HUES64 (cell line): ENCODE measurements around the gene NHERF1. TPM values are rescaled to one million over a fixed set of nuclear protein-coding genes. Genes with fewer than 3 reads are reported as not detected.

ENCODE experiments used
- H3K27ac ChIP-seq: 2 replicates; pipeline ENCODE4 v1.7.0; 2013; ENCODE audit warnings: low read depth, low read length, inconsistent platforms
- H3K27me3 ChIP-seq: 2 replicates; pipeline ENCODE4 v1.6.1; 2013; ENCODE audit warnings: mild to moderate bottlenecking, low read length; ENCODE audit not compliant: insufficient read depth
- H3K36me3 ChIP-seq: 2 replicates; pipeline ENCODE4 v1.6.1; 2013; ENCODE audit warnings: mild to moderate bottlenecking, low read length; ENCODE audit not compliant: insufficient read depth
- H3K4me1 ChIP-seq: 2 replicates; pipeline ENCODE4 v1.6.1; 2013; ENCODE audit warnings: mild to moderate bottlenecking, low read length, moderate library complexity; ENCODE audit not compliant: insufficient read depth
- H3K4me3 ChIP-seq: 2 replicates; pipeline ENCODE4 v1.5.1; 2013; ENCODE audit warnings: mild to moderate bottlenecking, low read length, moderate library complexity
- H3K9ac ChIP-seq: 2 replicates; pipeline ENCODE4 v1.6.1; 2013; ENCODE audit warnings: mild to moderate bottlenecking, low read depth, low read length
- H3K9me3 ChIP-seq: 2 replicates; pipeline ENCODE4 v1.6.1; 2013; ENCODE audit warnings: low read depth, low read length; ENCODE audit not compliant: insufficient read depth
- WGBS: fragments of 150-250, 120-280 bp; methylation state at CpG from one replicate; pipeline ENCODE4 v1.1.7; 2013; ENCODE audit warnings: missing lambda C conversion rate; 5-methylcytosine and 5-hydroxymethylcytosine counted together
- polyA plus RNA-seq, 2 experiments: library from polyadenylated mRNA; stranded (reverse); fragments of 50-300 nt; gene quantifications; one replicate each; pipeline ENCODE4 v1.2.3, GENCODE V29; 2013

Gene NHERF1
- polyA plus RNA-seq (2013, experiment 1 of 2): 84.0 TPM
- 89.4 TPM for polyA plus RNA-seq (2013, experiment 2 of 2)

DNA sequence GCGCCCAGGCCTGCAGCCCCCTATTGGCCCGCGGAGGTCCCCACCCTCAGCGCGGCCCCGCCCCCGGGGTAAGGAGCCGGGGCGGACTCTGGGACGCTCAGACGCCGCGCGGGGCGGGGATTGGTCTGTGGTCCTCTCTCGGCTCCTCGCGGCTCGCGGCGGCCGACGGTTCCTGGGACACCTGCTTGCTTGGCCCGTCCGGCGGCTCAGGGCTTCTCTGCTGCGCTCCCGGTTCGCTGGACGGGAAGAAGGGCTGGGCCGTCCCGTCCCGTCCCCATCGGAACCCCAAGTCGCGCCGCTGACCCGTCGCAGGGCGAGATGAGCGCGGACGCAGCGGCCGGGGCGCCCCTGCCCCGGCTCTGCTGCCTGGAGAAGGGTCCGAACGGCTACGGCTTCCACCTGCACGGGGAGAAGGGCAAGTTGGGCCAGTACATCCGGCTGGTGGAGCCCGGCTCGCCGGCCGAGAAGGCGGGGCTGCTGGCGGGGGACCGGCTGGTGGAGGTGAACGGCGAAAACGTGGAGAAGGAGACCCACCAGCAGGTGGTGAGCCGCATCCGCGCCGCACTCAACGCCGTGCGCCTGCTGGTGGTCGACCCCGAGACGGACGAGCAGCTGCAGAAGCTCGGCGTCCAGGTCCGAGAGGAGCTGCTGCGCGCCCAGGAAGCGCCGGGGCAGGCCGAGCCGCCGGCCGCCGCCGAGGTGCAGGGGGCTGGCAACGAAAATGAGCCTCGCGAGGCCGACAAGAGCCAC is at the start of gene NHERF1:
Gene NHERF1 (plus strand): TSS at position 100 of the 750 bp plus-strand sequence. CDS start 219 bp downstream, at position 319.
- Histone ChIP-seq H3K27ac (no peak within 1 kb of the TSS), H3K4me1 (peaks cover 43% of the 10 kb centered on the region), H3K36me3 (no peaks in the 10 kb centered on the region), H3K9ac (peak within 1 kb of the TSS; percentile 79), H3K27me3 (peaks cover 6% of the 10 kb centered on the region; the same call in 1 of the 2 replicates), H3K4me3 (peak within 1 kb of the TSS; percentile 88), H3K9me3 (no peaks in the 10 kb centered on the region)
- under 1% methylated on average over 90 of the region's 90 CpGs for WGBS

DNA sequence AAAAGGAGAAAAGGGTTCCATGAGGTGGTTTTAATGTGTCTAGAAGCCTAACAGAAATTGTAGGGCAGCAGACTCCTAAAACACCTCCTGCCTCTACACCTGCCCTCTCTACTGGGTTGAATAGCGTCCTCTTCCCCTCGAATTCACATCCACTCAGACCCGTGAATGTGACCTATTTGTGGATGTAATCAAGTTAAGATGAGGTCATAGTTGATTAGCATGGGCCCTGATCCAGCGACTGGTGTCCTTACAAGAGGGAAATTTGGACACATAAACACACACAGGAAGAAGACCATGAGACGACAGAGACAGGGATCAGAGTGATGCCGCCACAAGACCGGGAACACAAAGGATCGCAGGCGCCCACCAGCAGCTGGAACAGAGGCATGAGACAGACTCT is 49.2 kb upstream of the NHERF1 start:
- Histone ChIP-seq H3K4me1 (no peaks in the 10 kb centered on the region), H3K9me3 (no peaks in the 10 kb centered on the region), H3K4me3 (no peak overlapping the region), H3K27me3 (no peaks in the 10 kb centered on the region), H3K36me3 (no peaks in the 10 kb centered on the region), H3K9ac (no peak overlapping the region), H3K27ac (no peak overlapping the region)
- 86% methylated on average over 9 of the region's 9 CpGs for WGBS

DNA sequence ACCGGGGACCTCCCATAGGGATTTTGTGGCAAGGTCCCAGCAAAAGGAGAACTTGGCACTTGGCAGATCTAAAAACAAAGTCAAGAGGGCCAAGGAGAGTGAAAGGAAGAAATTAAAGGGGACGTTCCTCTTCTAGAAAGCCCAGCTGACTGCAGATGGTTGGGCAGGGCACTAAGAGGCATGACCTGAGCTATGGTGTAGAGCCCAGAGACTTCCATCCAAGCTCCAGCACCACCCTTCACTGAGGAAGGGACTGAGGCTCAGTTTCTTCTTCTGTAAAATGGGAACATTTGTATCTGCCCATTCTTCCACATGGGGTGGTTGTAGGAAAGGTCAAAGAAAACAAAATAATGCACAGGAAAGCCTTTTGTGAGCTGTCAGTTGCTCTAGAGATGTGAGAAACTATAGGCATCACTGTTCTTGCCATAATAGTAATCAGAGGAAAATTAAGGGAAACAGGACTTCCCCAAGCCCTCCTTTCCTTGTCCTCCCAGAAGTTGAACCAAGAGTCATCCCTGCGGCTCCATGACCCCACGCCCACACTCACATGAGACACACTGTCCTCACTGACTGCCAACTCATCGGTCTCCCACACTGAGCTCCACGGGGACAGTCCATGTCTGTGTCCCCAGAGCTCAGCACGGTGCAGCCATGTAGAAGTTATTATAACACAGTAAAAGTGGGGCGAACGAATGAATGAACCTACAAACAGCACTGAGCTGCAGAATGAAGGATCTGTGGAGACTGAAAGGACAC is 46.1 kb upstream of the NHERF1 start:
- H3K27me3 ChIP-seq: no peaks in the 10 kb centered on the region
- H3K27ac ChIP-seq: no peak overlapping the region
- H3K9me3 ChIP-seq: no peaks in the 10 kb centered on the region
- no peaks in the 10 kb centered on the region for H3K36me3 ChIP-seq
- H3K4me1 ChIP-seq: no peaks in the 10 kb centered on the region
- no peak overlapping the region for H3K9ac ChIP-seq
- no peak overlapping the region for H3K4me3 ChIP-seq
- WGBS: 86% methylated on average over 9 of the region's 9 CpGs

DNA sequence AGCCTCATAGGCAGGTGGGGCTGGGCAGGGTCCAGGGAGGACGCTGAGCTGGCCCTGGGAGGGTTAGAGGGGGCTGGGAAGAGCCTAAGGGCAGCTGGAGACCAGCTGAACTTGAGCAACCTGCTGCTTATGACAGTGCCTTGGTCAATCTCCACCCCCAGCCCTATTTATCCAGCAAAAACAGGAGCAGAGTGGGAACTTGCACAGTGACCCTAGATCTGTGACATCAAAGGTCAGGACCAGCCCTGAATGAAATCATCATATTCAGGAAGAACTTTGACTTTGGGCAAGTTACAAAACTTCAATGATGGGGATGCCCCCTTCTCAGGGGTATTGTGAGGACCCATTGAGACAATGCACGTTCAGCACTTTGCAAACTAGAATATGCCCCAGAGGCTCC is 45.1 kb upstream of the NHERF1 start:
- Histone ChIP-seq H3K27ac (no peak overlapping the region), H3K4me1 (no peaks in the 10 kb centered on the region), H3K4me3 (no peak overlapping the region), H3K9me3 (no peaks in the 10 kb centered on the region), H3K27me3 (no peaks in the 10 kb centered on the region), H3K36me3 (no peaks in the 10 kb centered on the region), H3K9ac (no peak overlapping the region)
- WGBS: 55% methylated on average over 2 of the region's 2 CpGs

DNA sequence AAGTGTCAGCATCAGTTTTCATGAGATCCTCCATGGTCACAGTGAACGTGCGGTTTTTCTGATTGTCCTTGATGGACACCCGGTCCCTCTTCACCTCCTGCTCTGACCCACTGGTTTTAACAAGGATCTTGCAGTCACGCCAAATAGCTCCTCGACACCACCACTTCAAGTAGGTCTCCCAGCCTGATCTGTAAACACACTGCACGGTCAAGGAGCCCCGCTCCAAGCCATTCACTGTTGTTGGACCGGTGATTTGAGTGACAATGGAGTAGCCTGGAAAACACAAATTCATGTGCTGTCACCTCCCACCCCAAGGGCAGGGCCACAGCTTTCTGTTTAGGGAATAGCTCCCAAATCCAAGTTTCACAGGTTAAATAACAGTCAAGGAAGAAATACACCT is 43.9 kb upstream of the NHERF1 start:
- Histone ChIP-seq H3K9ac (no peak overlapping the region), H3K27ac (no peak overlapping the region), H3K9me3 (no peaks in the 10 kb centered on the region), H3K27me3 (no peaks in the 10 kb centered on the region), H3K4me3 (no peak overlapping the region), H3K4me1 (no peaks in the 10 kb centered on the region), H3K36me3 (no peaks in the 10 kb centered on the region)
- WGBS: 91% methylated on average over 8 of the region's 8 CpGs

DNA sequence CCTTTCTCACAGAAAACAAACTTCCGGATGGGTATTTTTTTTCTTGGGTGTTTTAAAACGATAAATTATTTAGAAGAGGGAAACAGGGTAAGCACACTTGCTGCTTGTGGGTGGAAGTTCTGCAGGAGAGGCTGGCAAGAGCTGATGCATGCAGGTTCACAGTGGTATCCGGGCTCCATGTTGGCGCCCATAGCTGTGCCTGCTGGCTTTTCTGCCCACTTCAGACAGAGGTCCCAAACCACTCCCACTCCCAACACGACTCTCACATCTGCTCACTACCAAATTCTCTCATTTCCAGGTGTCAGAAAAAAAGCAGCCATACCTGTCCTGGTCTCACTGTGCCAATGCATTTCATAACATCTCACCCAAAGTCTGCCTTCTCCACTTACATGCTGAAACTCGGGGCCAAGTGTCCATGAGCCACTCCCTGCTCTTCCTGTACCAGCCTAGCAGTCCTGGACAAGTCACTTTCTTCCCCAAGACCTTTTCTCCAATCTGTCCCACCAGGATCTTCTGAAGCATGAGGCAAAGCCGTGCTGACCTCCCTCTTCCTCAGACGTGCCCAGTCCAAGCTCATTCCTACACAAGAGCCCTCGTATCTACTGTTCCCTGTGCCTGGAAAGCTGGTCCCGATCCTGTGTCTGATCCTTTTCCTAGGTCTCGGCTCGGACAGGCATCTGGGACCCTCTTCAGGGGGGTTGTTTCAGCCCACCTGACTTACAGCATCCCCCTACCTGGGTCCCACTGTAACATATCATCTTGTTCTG is 37.2 kb upstream of the NHERF1 start:
- 82% methylated on average over 12 of the region's 12 CpGs for WGBS
- H3K27ac ChIP-seq: no peak overlapping the region

DNA sequence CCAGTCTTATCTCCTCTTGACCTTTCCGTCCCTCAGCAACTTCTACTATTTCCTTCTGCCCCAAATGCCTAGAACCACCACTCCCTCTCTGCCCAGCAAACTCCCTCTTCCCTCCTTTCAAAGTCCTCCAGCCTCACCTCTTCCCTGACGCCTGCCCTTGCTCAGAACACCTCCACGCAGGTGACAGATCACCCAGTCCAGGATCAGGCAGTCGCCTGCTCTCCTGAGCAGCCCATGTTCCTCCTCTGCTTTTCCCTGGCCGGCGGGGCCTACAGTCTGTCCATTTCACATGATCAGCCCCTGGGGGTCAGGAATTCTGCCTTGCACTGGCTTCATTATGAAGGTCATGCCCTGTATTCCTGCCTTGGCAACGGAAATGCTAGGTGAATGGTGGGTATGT is 36.1 kb upstream of the NHERF1 start:
- no peaks in the 10 kb centered on the region for H3K4me1 ChIP-seq
- H3K27ac ChIP-seq: no peak overlapping the region
- H3K27me3 ChIP-seq: no peaks in the 10 kb centered on the region
- H3K9ac ChIP-seq: no peak overlapping the region
- WGBS: 81% methylated on average over 7 of the region's 7 CpGs
- H3K4me3 ChIP-seq: no peak overlapping the region
- H3K36me3 ChIP-seq: no peaks in the 10 kb centered on the region
- H3K9me3 ChIP-seq: no peaks in the 10 kb centered on the region

More for the DNA sequence above, 37.2 kb upstream of the NHERF1 start:
- H3K9ac ChIP-seq: no peak overlapping the region
- no peaks in the 10 kb centered on the region for H3K9me3 ChIP-seq
- H3K27me3 ChIP-seq: no peaks in the 10 kb centered on the region
- no peaks in the 10 kb centered on the region for H3K36me3 ChIP-seq
- no peaks in the 10 kb centered on the region for H3K4me1 ChIP-seq
- no peak overlapping the region for H3K4me3 ChIP-seq

DNA sequence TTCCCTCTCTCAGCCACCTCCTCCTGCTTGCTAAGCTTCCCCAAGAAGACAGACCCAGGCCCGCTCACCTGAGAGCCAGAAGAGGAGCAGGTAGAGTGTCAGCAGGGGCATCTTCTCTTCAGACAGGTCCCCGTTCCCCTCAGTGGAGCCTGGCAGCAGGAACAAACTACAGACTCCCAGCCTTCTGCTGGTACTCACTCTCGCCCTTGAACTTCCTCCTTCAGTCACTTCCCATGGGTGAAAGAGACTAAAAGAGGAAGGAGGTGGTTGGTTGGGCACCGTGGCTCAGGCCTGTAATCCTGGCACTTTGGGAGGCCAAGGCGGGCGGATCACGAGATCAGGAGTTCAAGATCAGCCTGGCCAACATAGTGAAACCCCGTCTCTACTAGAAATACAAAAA is 35.7 kb upstream of the NHERF1 start, which contains the start of gene CD300LF:
Gene CD300LF (minus strand): TSS at position 168 of the 400 bp plus-strand sequence. CDS start 57 bp downstream, at position 111.
- H3K27ac ChIP-seq: no peak within 1 kb of the TSS

DNA sequence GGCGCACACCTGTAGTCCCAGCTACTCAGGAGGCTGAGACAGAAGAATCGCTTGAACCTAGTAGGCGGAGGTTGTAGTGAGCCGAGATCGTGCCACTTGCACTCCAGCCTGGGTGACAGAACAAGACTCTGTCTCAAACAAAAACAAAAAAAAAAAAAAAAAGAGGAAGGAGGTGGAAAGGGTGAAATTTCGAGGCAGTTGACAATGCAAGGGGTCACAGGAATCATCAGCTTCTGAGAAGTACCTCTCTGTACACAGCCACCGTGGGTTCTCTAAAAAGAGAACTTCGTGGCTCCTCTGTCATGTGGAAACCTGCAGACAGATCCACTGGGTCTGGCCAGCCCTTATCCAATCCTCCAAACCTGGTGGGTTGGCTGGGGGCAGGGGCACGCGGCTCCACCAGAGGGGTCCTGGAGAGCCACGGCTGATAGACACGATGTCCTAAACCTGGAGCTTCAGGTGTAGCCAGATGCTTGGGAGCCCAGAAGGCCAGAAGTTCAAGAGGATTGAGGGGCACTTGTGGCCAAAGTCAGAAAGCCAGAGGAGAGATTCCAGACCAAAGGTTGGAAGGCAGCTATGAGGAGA is 35.2 kb upstream of the NHERF1 start:
- Histone ChIP-seq H3K4me3 (no peak overlapping the region), H3K9ac (no peak overlapping the region), H3K27ac (no peak overlapping the region), H3K36me3 (no peaks in the 10 kb centered on the region), H3K27me3 (no peaks in the 10 kb centered on the region), H3K4me1 (no peaks in the 10 kb centered on the region), H3K9me3 (no peaks in the 10 kb centered on the region)
- WGBS: 90% methylated on average over 12 of the region's 12 CpGs

More for the DNA sequence above, 35.7 kb upstream of the NHERF1 start, which contains the start of gene CD300LF:
- Histone ChIP-seq H3K4me1 (no peaks in the 10 kb centered on the region), H3K36me3 (no peaks in the 10 kb centered on the region), H3K27me3 (no peaks in the 10 kb centered on the region), H3K9ac (no peak within 1 kb of the TSS), H3K9me3 (no peaks in the 10 kb centered on the region), H3K4me3 (no peak within 1 kb of the TSS)
- 90% methylated on average over 7 of the region's 8 CpGs for WGBS

DNA sequence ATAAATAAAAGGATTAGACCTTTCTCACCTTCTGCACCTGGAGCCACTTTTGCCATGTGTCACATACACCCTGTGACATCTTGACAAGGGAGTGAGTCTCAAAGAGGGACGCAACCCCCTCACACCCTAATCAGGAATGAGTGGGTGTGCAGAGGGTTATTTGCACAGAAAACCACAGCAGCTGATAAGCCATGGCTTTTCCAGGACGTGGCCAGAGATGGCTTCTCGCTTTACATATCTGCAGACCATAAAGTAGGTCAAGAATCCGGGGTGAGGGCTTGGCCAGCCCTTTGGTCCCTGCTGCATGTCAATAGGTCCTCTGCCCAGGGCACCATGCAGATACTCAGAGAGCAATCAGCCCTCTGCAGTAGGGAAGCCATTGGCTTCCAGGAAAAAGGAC is 33.3 kb upstream of the NHERF1 start:
- 69% methylated on average over 4 of the region's 4 CpGs for WGBS
- Histone ChIP-seq H3K9me3 (no peaks in the 10 kb centered on the region), H3K4me3 (no peak overlapping the region), H3K4me1 (no peaks in the 10 kb centered on the region), H3K36me3 (no peaks in the 10 kb centered on the region), H3K27ac (no peak overlapping the region), H3K9ac (no peak overlapping the region), H3K27me3 (no peaks in the 10 kb centered on the region)
